NCI-H748 treated with DMSO at 0.1 percent for 48 hours (cell line): ENCODE data around the gene DYDC1.
"Not testable (repeated sequence)": the region's sequence is repeated elsewhere in the genome, so short reads cannot be mapped to it uniquely, and the experiment has no call there.

Experiments
- DNase-seq: peaks from one replicate; lab custom pipeline; 2025; lab: John Stamatoyannopoulos, UW

DYDC1 gene

DNA sequence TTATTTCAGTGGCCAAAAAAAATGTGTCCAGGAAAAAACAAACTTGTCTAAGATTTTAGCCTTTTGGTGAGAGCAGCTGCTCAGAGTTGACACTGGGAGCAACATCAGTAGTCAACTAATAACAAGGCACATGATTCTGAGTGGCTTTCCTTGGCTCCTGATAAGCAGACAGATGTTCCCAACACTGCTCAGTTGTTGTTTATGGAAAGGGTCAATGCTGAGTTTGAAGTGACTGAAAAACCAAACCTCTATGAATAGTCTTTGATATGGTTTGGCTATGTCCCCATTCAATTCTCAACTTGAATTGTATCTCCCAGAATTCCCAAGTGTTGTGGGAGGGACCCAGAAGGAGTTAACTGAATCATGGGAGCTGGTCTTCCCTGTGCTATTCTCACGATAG, 12.3 kb downstream of the DYDC1 start:
- no peak for DNase-seq

DNA sequence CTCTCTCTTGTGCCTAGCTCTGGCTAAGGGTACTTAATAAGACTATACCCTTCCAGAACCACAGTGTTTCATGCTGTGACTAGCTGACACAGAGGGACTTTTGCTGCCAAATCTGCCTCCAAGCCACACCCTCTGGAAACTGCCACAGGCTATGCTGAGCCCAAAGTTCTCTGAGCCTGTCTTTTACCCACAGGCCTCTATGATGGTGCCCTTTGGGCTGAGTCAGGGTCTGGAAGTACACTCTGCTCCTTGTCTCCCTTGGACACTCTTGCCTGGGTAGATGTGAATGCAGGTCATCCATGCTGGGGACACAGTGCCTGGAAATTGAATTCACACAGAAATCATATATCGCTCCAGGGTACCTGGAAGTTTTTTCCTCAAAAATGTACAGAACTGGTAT, 22.6 kb downstream of the DYDC1 start:
- no peak for DNase-seq

DNA sequence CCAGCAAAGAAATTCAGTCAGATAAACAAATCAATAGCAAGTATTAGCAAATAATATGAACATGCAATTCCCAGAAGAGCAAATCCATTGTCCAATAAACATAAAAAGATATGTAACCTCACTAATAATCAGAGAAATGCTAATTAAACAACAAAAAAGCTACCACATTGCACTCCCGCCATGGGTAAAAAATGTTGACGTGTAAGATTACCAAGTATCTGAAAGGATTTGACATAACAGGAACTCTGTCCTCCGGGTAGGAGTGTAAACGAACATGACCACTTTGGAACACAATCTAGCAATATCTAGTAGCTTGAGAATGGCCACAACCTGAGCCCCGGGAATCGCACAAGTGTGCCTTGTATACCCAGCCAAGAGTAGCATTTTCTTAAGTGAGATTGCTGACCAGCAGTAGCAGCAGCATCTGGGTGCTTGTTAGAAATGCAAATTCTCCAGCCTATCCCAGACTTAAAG, 31.6 kb downstream of the DYDC1 start:
- DNase-seq = no peak

GRCh38 chr10:80324086-80324485, 32.5 kb downstream of the DYDC1 start:
- DNase-seq = no peak

DNA sequence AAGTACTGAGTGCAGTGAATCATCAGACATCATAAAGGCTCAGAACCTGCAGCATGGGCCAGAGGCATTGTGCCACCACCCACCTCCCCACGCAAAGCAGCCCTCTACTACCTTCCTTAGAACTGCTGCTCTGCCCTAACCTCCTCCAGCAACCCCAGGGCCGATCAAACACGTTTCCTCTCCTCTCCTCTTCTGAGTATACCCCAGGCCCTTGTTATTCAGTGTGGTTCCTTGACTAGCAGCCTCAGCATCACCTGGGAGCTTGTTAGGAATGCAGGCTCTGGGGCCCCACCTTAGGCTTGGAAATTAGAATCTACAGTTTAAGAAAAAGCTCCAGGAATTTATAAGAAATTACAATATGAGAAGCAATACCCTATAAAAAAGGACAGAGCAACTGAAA, 33.2 kb downstream of the DYDC1 start:
- DNase-seq = no peak

DNA sequence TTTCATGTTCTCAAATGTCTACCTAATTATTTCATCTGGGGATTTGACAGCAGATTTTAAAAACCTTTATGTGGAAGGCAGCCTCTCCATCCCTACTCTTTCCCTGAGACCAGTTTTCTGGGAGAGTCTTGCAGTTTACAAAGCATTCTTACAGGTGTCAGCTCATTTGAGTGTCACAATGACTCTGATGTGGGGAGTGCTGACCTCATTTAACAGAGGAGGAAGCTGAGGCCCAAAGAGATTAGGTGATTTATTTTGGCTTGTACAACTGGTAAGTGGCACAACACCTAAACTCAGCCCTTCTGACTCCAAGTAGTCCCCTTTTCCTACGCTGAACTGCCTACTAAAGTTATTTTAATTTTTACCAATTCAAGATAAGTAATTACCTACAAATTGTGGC, 33.8 kb downstream of the DYDC1 start:
- DNase-seq = no peak

- no peak for DNase-seq
These were observed 34.4 kb downstream of the DYDC1 start for GRCh38 chr10:80322158-80322557.

DNA sequence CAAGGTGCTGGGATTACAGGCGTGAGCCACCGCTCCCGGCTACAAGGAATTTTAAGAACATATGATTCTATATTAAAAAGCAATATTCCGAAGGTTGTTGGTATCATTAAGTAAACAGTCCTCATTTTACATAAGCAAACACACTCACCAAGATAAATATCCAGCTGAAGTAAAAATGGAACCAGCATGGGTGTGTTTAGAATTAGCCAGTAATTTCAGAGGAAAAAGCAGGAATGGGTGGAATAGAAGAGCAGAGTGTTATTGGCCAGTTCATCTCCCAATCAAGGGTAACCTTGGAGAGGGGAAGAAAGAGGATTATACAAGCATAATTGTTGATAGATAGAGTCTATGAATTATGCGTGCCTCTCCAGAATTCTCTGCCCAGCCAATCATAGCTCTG, 35.4 kb downstream of the DYDC1 start:
- DNase-seq = no peak

DNA sequence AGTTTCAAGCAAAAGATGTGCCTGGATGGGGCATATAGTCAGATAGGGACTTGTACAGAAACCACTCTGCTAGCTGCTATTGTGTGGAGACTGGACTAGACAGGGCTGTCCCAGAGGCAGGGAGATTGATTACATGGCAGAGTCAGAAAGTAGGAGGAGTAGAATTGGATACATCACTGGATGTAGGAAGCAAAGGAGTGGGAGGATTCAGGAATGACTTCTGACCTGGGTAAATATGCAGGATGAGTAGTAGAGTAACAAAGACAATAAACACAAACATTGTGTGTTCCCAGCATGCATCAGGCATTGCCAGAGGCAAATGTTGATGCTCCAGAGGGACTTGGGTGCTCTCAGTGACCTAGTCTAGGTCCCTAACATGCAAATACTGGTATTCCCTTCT, 36.2 kb downstream of the DYDC1 start:
- DNase-seq = no peak

DNA sequence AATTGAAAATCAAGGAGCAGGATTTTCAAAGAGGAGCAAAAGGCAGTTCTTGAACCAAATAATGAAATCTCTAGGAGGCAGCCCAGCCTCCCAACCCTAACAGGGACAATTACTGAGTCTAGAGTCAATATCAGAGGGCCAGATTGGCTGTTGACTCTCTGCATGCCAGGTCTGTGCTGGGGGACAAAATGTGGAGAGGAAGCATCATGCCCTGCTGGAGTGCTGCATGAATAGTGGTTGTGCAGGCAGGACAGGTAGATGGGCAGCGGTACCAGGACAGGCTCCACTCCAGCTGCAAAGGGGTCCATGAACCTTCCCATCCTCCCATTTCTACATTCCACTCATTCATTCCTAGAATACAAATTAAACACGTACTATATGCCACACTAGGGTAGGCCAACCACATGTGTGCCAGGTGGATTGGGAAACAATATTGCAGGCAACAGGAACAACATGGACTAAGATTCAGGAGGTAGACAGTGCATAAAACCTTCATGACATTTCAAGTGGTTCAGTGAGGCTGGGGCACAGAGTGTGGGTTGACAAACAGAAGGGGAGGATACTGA, 36.7 kb downstream of the DYDC1 start:
- DNase-seq = no peak

DNA sequence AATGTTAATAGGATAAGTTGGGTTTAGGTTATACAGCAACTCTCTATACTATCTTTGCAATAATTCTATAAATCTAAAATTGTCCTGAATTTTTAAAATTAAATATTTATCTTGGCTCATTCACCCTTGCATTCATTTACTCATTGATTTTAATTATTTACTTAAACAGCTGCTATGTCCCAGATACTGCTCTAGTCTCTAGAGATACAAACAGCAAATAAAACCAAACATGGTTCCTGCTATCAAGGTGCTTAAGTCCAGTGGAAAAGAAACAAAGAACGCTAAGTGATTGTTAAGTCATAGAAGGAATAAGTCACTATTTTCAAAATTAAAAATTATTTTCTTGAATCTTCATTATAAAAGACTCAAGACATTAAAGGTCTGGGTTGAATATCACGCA, 37.2 kb downstream of the DYDC1 start:
- no peak for DNase-seq

GRCh38 chr10:80318742-80319141, 37.8 kb downstream of the DYDC1 start:
- DNase-seq = no peak

DNA sequence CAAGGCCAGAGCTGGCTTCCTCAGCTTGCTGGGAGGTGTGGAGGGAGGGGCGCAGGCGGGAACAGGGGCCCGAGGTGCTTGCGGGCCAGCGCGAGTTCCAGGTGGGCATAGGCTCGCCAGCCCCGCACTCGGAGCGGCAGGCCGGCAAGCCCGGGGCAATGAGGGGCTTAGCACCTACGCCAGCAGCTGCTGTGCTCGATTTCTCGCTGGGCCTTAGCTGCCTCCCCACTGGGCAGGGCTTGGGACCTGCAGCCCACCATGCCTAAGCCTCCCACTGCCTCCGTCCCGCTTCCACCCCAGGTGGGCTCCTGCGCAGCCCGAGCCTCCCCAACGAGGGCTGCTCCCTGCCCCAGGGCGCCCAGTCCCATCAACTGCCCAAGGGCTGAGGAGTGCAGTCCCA, 41.2 kb downstream of the DYDC1 start:
- DNase-seq = no peak

GRCh38 chr10:80313523-80313922, 43.0 kb downstream of the DYDC1 start:
- DNase-seq = no peak

- DNase-seq = not testable (repeated sequence)
These were observed 50.6 kb downstream of the DYDC1 start for GRCh38 chr10:80305989-80306388.

- no peak for DNase-seq
These were observed 59.6 kb downstream of the DYDC1 start for GRCh38 chr10:80296942-80297341.

GRCh38 chr10:80292607-80293239, 63.8 kb downstream of the DYDC1 start:
- DNase-seq = no peak

GRCh38 chr10:80290474-80291220, 65.9 kb downstream of the DYDC1 start:
- no peak for DNase-seq

DNA sequence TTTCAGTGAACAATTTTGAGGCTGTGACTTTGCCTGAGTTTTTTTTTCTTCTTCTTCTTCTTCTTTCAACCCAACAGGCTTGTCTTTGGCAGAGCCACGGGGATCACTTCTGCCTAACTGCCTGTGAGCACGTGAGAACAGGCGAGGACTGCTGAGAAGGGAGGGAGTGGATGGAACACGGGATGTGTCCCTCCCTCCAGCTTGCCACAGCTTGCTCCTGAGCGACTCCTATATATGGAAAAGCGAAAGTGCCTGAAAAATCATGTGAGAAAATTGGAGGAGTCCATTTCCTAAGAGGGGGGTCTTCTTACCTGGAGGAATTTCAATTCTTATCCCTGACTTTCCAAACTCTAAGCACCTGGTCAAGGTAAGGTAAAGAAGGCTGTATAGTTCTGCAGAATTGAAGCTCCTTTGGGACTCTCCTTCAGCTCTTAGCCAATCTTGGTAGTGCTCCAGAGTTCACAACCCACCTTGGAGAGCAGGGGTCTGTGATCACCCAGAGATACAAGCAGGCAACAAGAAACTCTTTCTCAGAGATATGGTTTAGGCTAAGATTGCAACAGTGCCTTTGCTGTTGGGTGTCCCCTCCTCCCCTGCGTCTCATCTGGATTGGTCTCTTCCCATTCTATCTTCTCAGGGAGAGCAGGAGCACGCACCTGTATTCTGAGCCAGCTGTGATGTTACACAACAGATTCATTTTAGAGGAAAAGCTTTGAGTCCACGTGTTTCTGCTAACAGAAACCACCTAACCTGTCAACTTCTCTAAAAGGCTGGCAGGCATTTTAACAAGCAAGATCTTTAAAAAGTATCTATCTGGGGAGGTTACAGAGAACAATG, 66.9 kb downstream of the DYDC1 start, which contains the start of gene MAT1A:
Gene MAT1A, minus strand, starts transcription at position 208 of the 837 bp plus-strand sequence. CDS start 235 bp downstream, outside the sequence.
- peak; percentile 6 for DNase-seq

- DNase-seq = no peak
These were observed 67.7 kb downstream of the DYDC1 start for GRCh38 chr10:80288849-80289248.
